KOPT-K1 (cell line): ENCODE results near the gene MUC15.

Source experiments
- H3K27ac ChIP-seq: fragments of 200-600 bp; sonication (generic); 2 replicates; pipeline ENCODE4 v1.5.1; 2016; ENCODE audit warnings: antibody characterized with exemption, mild to moderate bottlenecking, low read depth, low read length; ENCODE audit not compliant: poor library complexity, severe bottlenecking
- H3K36me3 ChIP-seq: fragments of 200-600 bp; sonication (generic); 2 replicates; pipeline ENCODE4 v1.5.1; 2017; ENCODE audit warnings: antibody characterized with exemption, mild to moderate bottlenecking, low read length, moderate library complexity; ENCODE audit not compliant: insufficient read depth
- H3K9me3 ChIP-seq: fragments of 200-600 bp; sonication (generic); 2 replicates; pipeline ENCODE4 v1.5.1; 2017; ENCODE audit warnings: antibody characterized with exemption, low read length, mild to moderate bottlenecking; ENCODE audit not compliant: insufficient read depth, poor library complexity, severe bottlenecking

Gene MUC15

DNA sequence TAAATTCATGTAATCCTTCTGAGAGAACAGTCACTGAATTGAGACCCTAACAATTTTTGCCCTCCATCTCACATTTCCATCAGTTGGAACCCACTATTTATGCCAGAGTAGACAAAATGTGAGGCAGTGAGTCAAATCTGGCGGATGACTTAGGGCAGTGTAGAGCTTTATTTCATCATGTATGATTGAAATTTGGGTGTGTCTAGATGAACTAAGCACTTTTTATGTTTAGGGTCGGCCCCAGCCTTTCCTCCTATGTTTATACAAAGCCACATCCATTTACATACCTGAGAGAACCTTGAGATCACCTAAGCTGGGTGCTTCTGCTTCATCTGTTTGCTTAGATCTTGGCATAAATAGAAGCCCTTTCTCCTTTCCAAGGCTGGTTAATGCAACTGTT, 15.0 kb upstream of the MUC15 start:
- Histone ChIP-seq H3K36me3 (no peaks in the 10 kb centered on the region), H3K9me3 (no peaks in the 10 kb centered on the region), H3K27ac (no peak overlapping the region)

- H3K27ac ChIP-seq = no peak overlapping the region
- H3K9me3 ChIP-seq = no peaks in the 10 kb centered on the region
- H3K36me3 ChIP-seq = no peaks in the 10 kb centered on the region
These were observed 12.8 kb upstream of the MUC15 start for GRCh38 chr11:26584818-26585217.

DNA sequence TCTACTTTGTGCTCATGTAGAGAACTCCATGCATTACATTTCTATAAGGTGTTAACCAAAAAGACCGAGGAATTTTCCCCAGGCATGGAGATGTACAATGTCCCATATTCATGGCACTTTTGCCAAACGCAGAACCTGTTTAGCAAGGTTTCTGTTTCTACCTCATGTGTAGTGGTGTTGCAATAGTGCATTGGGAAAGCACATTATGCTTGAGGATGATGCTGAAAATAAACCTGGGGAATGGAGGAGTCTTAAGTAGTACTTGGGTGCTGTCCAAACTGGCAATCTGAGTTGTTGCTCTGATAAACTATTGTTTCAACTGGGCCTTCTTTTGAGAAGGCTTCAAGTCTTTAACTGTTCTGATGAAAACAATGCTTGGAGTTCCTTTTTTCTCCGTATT, 11.5 kb upstream of the MUC15 start:
- Histone ChIP-seq H3K9me3 (no peaks in the 10 kb centered on the region), H3K27ac (no peak overlapping the region), H3K36me3 (no peaks in the 10 kb centered on the region)

- no peak overlapping the region for H3K27ac ChIP-seq
- no peaks in the 10 kb centered on the region for H3K36me3 ChIP-seq
- H3K9me3 ChIP-seq = no peaks in the 10 kb centered on the region
These were observed 8.9 kb upstream of the MUC15 start for GRCh38 chr11:26580929-26581328.

DNA sequence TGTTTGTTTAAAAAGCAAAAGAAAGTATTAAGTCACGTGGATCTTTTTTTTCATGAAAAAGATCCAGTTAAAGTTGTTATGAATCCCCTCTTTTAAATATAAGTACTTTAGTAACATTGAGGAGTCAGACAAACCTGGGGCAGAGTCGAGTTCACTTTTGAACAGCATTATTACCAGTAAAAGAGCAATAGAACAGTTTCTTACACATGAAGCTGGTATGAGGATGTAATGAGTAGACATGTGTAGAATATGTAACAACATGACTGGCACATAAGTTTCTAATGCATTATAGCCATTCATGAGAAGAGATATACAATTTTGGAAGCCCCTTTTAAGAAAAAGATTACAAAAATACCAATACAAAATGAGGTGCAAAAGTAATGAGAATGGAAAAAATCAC, 7.6 kb upstream of the MUC15 start:
- H3K9me3 ChIP-seq = no peaks in the 10 kb centered on the region
- H3K36me3 ChIP-seq = no peaks in the 10 kb centered on the region
- no peak overlapping the region for H3K27ac ChIP-seq

DNA sequence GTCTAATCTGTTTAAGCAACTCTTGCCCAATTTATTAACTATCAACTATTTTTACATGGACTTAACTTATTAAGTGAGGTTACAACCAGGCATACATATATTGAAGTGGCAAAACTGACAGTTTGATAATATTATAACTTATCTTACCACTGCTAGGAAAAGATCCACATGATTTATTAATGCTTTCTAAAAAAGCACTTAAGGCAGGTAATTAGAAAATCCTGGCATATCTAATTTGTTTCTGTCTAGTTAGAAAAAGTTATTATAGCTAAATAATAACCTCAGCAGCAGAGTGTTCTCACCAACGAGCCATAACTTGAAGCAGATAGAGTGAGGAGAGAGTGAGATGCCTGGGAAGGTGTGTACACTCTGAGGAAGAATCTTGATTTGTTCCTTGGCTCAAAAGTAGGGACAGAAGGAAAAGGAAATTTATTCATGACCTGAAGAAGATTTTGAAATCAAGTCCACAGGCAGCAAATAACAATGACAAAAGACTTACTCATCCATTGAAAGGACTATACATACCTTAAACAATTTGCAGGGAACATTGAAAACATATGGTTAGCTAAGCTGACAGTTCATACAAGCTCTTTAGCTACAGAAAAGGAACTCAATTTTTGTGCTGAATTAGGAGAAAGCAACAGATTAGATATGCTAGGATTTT, 7.1 kb upstream of the MUC15 start:
- Histone ChIP-seq H3K36me3 (no peaks in the 10 kb centered on the region), H3K9me3 (no peaks in the 10 kb centered on the region), H3K27ac (no peak overlapping the region)

DNA sequence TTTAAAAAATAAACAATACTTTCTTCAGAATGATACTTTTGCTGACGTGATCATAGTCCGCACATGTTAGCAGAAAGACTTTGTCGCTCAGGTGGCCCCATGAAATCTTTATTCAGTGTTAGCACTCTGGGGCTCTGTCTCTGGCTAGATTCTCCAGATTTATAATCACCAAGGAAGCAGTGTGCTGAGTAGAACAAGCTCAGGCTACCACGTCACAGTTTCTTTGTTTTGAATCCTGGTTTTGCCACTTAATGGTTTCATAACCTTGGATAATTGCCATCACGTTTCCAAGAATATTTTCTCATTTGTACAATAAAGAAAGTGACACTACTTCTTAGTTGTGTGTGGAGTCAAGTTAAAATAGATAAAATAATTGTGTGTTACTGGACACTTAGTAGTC, 3.9 kb upstream of the MUC15 start:
- Histone ChIP-seq H3K36me3 (no peaks in the 10 kb centered on the region), H3K27ac (no peak overlapping the region), H3K9me3 (no peaks in the 10 kb centered on the region)

- Histone ChIP-seq H3K27ac (no peak overlapping the region), H3K9me3 (no peaks in the 10 kb centered on the region)
These were observed 1.8 kb upstream of the MUC15 start for GRCh38 chr11:26573896-26574295.

GRCh38 chr11:26572770-26573402, 823 bp upstream of the MUC15 start:
- Histone ChIP-seq H3K9me3 (no peaks in the 10 kb centered on the region), H3K27ac (no peak overlapping the region), H3K36me3 (no peaks in the 10 kb centered on the region)

More at GRCh38 chr11:26573896-26574295, 1.8 kb upstream of the MUC15 start:
- H3K36me3 ChIP-seq = no peaks in the 10 kb centered on the region

- Histone ChIP-seq H3K36me3 (no peaks in the 10 kb centered on the region), H3K9me3 (no peaks in the 10 kb centered on the region), H3K27ac (no peak overlapping the region)
These were observed 2.4 kb downstream of the MUC15 start for GRCh38 chr11:26569646-26570045.

GRCh38 chr11:26558190-26558589, 13.9 kb downstream of the MUC15 start:
- Histone ChIP-seq H3K27ac (no peak overlapping the region), H3K36me3 (no peaks in the 10 kb centered on the region), H3K9me3 (no peaks in the 10 kb centered on the region)

GRCh38 chr11:26557666-26558065, 14.4 kb downstream of the MUC15 start:
- no peaks in the 10 kb centered on the region for H3K9me3 ChIP-seq
- H3K27ac ChIP-seq = no peak overlapping the region
- no peaks in the 10 kb centered on the region for H3K36me3 ChIP-seq

- no peaks in the 10 kb centered on the region for H3K9me3 ChIP-seq
These were observed 15.5 kb downstream of the MUC15 start for GRCh38 chr11:26556582-26556981.

DNA sequence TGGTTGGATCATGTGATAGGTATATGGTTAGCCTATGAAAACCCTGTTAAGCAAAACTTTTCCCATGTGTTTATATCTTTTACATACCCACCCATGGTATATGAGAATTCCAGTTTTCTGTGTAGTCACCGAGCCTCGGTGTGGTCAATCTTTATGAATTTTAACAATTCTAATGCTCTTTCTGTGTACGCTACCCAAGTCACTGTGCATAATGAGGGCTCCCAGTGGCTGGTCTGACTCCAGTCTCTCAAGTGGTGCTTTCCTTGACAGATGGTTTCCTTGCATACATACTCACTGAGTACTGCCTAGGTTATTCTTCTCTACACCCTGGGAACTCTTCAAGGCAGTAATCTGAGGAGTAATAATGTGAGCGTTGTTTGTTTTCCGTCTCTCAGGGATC, 17.6 kb downstream of the MUC15 start:
- Histone ChIP-seq H3K36me3 (no peaks in the 10 kb centered on the region), H3K27ac (no peak overlapping the region), H3K9me3 (no peaks in the 10 kb centered on the region)

More at GRCh38 chr11:26556582-26556981, 15.5 kb downstream of the MUC15 start:
- Histone ChIP-seq H3K36me3 (no peaks in the 10 kb centered on the region), H3K27ac (no peak overlapping the region)

GRCh38 chr11:26553182-26553581, 18.9 kb downstream of the MUC15 start:
- H3K9me3 ChIP-seq = no peaks in the 10 kb centered on the region
- H3K36me3 ChIP-seq = no peaks in the 10 kb centered on the region
- no peak overlapping the region for H3K27ac ChIP-seq

DNA sequence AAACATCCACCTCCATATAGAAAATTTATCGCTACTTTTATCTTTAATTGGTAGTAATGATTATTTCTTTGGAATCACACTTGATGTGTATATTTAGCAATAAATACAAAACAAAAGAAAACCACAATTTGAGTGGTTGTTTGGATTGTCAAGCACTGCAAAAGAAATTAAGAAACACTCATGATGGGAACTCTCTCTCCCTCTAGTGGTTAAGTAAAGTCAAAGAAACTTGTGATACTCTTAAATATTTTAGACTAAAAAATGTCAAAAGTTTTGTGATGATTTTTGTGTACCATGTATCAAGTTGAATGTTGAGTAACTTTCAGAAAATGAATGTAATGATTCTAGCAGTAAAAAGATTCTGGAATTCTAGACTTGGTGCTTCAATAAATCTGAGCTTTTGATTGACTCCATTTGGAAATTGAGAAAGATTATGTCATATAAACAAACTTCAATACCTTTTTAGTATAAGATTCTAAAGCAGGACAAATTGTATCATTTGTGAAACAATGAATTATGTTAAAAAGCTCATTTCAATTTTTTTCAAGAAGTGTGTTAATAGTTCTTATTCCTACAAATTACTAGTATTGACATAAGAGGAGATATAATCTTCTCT, 20.8 kb downstream of the MUC15 start:
- no peaks in the 10 kb centered on the region for H3K9me3 ChIP-seq
- no peaks in the 10 kb centered on the region for H3K36me3 ChIP-seq
- no peak overlapping the region for H3K27ac ChIP-seq
